K562 (cell line): ENCODE measurements around the gene LXN. TPM values are rescaled to one million over a fixed set of nuclear protein-coding genes. Genes with fewer than 3 reads are reported as not detected.

Source experiments
- ATF7 ChIP-seq: fragments of 450-650 bp; IDR thresholded peaks from 2 replicates; pipeline ENCODE4 v1.7.1; 2014; ENCODE audit warnings: mild to moderate bottlenecking, moderate library complexity
- CCAR2 ChIP-seq: fragments of 200-400 bp; formaldehyde crosslinking; IDR thresholded peaks from 2 replicates; pipeline ENCODE4 v1.6.1; 2017; ENCODE audit warnings: mild to moderate bottlenecking, low read depth, low read length
- FOSL1 ChIP-seq: fragments of 200-800 bp; sonication (Bioruptor generic); conservative IDR thresholded peaks from 2 replicates; pipeline ENCODE4 v1.6.1; 2016; ENCODE audit warnings: missing genetic modification characterization, missing compliant biosample characterization
- FOXA1 ChIP-seq: fragments of 450-650 bp; IDR thresholded peaks from 2 replicates; pipeline ENCODE4 v1.6.1; 2016; ENCODE audit warnings: mild to moderate bottlenecking, borderline replicate concordance
- FOXK2 ChIP-seq, 2 experiments: fragments of 450-650 bp; IDR thresholded peaks in 1 of 2; conservative IDR thresholded peaks in 1 of 2; 2 replicates each; pipeline ENCODE4 v1.6.1; 2016; ENCODE audit warnings: low read depth in 2 of 2, mild to moderate bottlenecking in 1 of 2
- FOXO4 ChIP-seq: fragments of 450-650 bp; formaldehyde crosslinking; IDR thresholded peaks from 2 replicates; pipeline ENCODE4 v1.4.0; 2020; ENCODE audit warnings: mild to moderate bottlenecking, moderate library complexity
- GTF2F1 ChIP-seq: IDR thresholded peaks from 2 replicates; pipeline ENCODE4 v1.6.1; 2011; ENCODE audit warnings: low read depth, low read length, improper control_type of control experiment
- HDAC3 ChIP-seq: fragments of 450-650 bp; IDR thresholded peaks from 2 replicates; pipeline ENCODE4 v1.6.1; 2018; ENCODE audit warnings: borderline replicate concordance, mild to moderate bottlenecking, moderate library complexity; ENCODE audit not compliant: partially characterized antibody
- JUND ChIP-seq, 2 experiments: IDR thresholded peaks; 2 replicates in 1 of 2; 3 replicates in 1 of 2; pipeline ENCODE4 v1.6.1; 2011; ENCODE audit warnings: borderline replicate concordance in 2 of 2, low read depth in 2 of 2, low read length in 2 of 2, improper control_type of control experiment in 1 of 2, missing biosample characterization in 1 of 2, missing genetic modification characterization in 1 of 2, missing genetic modification reagents in 1 of 2
- MYBL2 ChIP-seq, 2 experiments: fragments of 450-650 bp in 1 of 2; sonication (generic) in 1 of 2; formaldehyde crosslinking in 1 of 2; IDR thresholded peaks; 2 replicates each; pipeline versions ENCODE4 v1.6.1 to v1.8.1; 2017 to 2022; ENCODE audit warnings: borderline replicate concordance in 1 of 2, inconsistent platforms in 1 of 2, low read depth in 1 of 2, mild to moderate bottlenecking in 1 of 2, missing genetic modification reagents in 1 of 2, moderate library complexity in 1 of 2
- NFIC ChIP-seq: fragments of 450-650 bp; IDR thresholded peaks from 2 replicates; pipeline ENCODE4 v1.6.1; 2017; ENCODE audit warnings: mild to moderate bottlenecking, inconsistent platforms
- NR2C1 ChIP-seq, 2 experiments: fragments of 450-650 bp; IDR thresholded peaks; 2 replicates each; pipeline ENCODE4 v1.6.1; 2017; ENCODE audit warnings: mild to moderate bottlenecking in 2 of 2, antibody characterized with exemption in 1 of 2, inconsistent platforms in 1 of 2, missing compliant biosample characterization in 1 of 2, missing genetic modification characterization in 1 of 2
- POLR2AphosphoS5 ChIP-seq: IDR thresholded peaks from 2 replicates; pipeline ENCODE4 v1.6.1; 2011; ENCODE audit warnings: mild to moderate bottlenecking, low read depth, low read length, moderate library complexity; ENCODE audit not compliant: control insufficient read depth, insufficient read depth
- SETDB1 ChIP-seq: IDR thresholded peaks from one replicate; pipeline ENCODE4 v1.6.1; 2012; ENCODE audit warnings: low read length, control low read depth, inconsistent platforms
- TAF7 ChIP-seq: fragments of 450-650 bp; IDR thresholded peaks from 2 replicates; pipeline ENCODE4 v1.6.1; 2016; ENCODE audit warnings: missing genetic modification characterization, missing compliant biosample characterization
- TAL1 ChIP-seq: fragments of 450-650 bp; IDR thresholded peaks from 2 replicates; pipeline ENCODE4 v1.6.1; 2016; ENCODE audit warnings: mild to moderate bottlenecking
- TCF3 ChIP-seq: sonication (generic); formaldehyde crosslinking; IDR thresholded peaks from 2 replicates; pipeline ENCODE4 v1.4.0; 2020; ENCODE audit warnings: mild to moderate bottlenecking, missing genetic modification reagents
- TEAD4 ChIP-seq, 2 experiments: sonication (generic) in 1 of 2; formaldehyde crosslinking in 1 of 2; IDR thresholded peaks; 2 replicates each; pipeline versions ENCODE4 v1.6.1 to v1.8.0; 2012 to 2022; ENCODE audit warnings: borderline replicate concordance in 1 of 2, inconsistent platforms in 1 of 2, low read length in 1 of 2, mild to moderate bottlenecking in 1 of 2, missing genetic modification reagents in 1 of 2
- U2AF2 ChIP-seq: fragments of 200-400 bp; formaldehyde crosslinking; optimal IDR thresholded peaks from 2 replicates; pipeline ENCODE3; 2017; ENCODE audit warnings: low read depth, mild to moderate bottlenecking, low read length
- ZNF134 ChIP-seq: fragments of 250-450 bp; sonication (Bioruptor Pico); conservative IDR thresholded peaks from 2 replicates; pipeline ENCODE4 v1.4.0; 2020
- ZNF197 ChIP-seq: fragments of 200-800 bp; sonication (Bioruptor generic); IDR thresholded peaks from 2 replicates; pipeline ENCODE4 v1.6.1; 2016; ENCODE audit warnings: low read depth, missing genetic modification characterization, missing compliant biosample characterization
- ZNF282 ChIP-seq: sonication (generic); formaldehyde crosslinking; IDR thresholded peaks from 2 replicates; pipeline ENCODE4 v1.8.1; 2023; ENCODE audit warnings: missing genetic modification reagents
- polyA plus RNA-seq, 8 experiments: library from polyadenylated mRNA; depleted of rRNA in 4 of 8; stranded (reverse) in 5 of 8; unstranded in 3 of 8; fragments of >200 nt; fragmentation: Nextera tagmentation in 2 of 8; fragmentation: Illumina TruSeq in 1 of 8; extraction: Ambion mirVana in 2 of 8; extraction: Trizol in 1 of 8; gene quantifications; 2 replicates each; pipeline versions ENCODE4 v1.2.1 to v1.2.3, GENCODE V29; 2011 to 2014; ENCODE audit warnings: inconsistent platforms in 1 of 8, missing spikeins in 1 of 8
- total RNA-seq, 7 experiments: library from RNA; depleted of rRNA in 6 of 7; stranded (reverse); fragments of >200 nt in 6 of 7; fragmentation: Illumina TruSeq in 2 of 7; extraction: Trizol in 2 of 7; gene quantifications; 2 replicates each; pipeline versions ENCODE4 v1.2.1 to v1.2.3, GENCODE V29; 2011 to 2021; ENCODE audit warnings: low replicate concordance in 1 of 7
- TF ChIP-seq, protein P1 (sequence below): fragments of 450-650 bp; IDR thresholded peaks from 2 replicates; pipeline ENCODE4 v1.6.1; 2016; ENCODE audit warnings: antibody characterized with exemption
- TF ChIP-seq, protein P2 (sequence below): fragments of 450-650 bp; IDR thresholded peaks from 2 replicates; pipeline ENCODE4 v1.6.1; 2016; ENCODE audit warnings: mild to moderate bottlenecking

The LXN gene
- total and polyA plus RNA-seq, 9 of the 15 experiments (the other 6 are each of a cell fraction or from before 2014, with no cell fraction given): 0.08 to 0.13 TPM; not detected in 7

GRCh38 chr3:158679547-158680000, 7.1 kb upstream of the LXN start (continued):
- TF ChIP-seq, protein P1, sequence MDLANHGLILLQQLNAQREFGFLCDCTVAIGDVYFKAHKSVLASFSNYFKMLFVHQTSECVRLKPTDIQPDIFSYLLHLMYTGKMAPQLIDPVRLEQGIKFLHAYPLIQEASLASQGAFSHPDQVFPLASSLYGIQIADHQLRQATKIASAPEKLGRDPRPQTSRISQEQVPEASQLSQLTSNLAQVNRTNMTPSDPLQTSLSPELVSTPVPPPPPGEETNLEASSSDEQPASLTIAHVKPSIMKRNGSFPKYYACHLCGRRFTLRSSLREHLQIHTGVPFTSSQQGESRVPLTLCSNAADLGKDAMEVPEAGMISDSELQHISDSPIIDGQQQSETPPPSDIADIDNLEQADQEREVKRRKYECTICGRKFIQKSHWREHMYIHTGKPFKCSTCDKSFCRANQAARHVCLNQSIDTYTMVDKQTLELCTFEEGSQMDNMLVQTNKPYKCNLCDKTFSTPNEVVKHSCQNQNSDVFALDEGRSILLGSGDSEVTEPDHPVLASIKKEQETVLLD: peak; percentile 68
- TF ChIP-seq SETDB1: no peak
- peak; percentile 74 for TF ChIP-seq MYBL2 (IDR thresholded peaks at IDR 0.05; ENCODE audit: low read depth)
- no peak for TF ChIP-seq MYBL2 (CRISPR knock-in tag; IDR thresholded peaks at IDR 0.05; ENCODE audit: borderline replicate concordance)
- TF ChIP-seq FOXO4: no peak
- peak; percentile 81 for TF ChIP-seq HDAC3
- no peak for TF ChIP-seq U2AF2
- peak; percentile 81 for TF ChIP-seq FOXA1
- TF ChIP-seq, protein P2, sequence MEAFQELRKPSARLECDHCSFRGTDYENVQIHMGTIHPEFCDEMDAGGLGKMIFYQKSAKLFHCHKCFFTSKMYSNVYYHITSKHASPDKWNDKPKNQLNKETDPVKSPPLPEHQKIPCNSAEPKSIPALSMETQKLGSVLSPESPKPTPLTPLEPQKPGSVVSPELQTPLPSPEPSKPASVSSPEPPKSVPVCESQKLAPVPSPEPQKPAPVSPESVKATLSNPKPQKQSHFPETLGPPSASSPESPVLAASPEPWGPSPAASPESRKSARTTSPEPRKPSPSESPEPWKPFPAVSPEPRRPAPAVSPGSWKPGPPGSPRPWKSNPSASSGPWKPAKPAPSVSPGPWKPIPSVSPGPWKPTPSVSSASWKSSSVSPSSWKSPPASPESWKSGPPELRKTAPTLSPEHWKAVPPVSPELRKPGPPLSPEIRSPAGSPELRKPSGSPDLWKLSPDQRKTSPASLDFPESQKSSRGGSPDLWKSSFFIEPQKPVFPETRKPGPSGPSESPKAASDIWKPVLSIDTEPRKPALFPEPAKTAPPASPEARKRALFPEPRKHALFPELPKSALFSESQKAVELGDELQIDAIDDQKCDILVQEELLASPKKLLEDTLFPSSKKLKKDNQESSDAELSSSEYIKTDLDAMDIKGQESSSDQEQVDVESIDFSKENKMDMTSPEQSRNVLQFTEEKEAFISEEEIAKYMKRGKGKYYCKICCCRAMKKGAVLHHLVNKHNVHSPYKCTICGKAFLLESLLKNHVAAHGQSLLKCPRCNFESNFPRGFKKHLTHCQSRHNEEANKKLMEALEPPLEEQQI: peak; percentile 87
- peak; percentile 92 for TF ChIP-seq JUND (IDR thresholded peaks at IDR 0.05; ENCODE audit: borderline replicate concordance, low read depth, low read length)
- TF ChIP-seq JUND (tag; IDR thresholded peaks at IDR 0.05; ENCODE audit: borderline replicate concordance, low read depth, low read length): peak; percentile 85; the same call in 2 of the 3 replicates
- TF ChIP-seq CCAR2: no peak
- TF ChIP-seq FOSL1 (tag): peak; percentile 92
- no peak for TF ChIP-seq GTF2F1
- TF ChIP-seq ATF7: peak; percentile 39; the same call in 1 of the 2 replicates
- TF ChIP-seq TAL1: peak; percentile 94
- TF ChIP-seq FOXK2 (conservative IDR thresholded peaks at IDR 0.05 in 1 of 2, IDR thresholded peaks at IDR 0.05 in 1 of 2; ENCODE audit: low read depth in 2 of 2): peak; percentile 75 to 81
- TF ChIP-seq POLR2AphosphoS5: peak; percentile 75
- TF ChIP-seq ZNF282 (CRISPR knock-in tag): no peak
- peak; percentile 93 for TF ChIP-seq TEAD4 (IDR thresholded peaks at IDR 0.05; ENCODE audit: low read length)
- TF ChIP-seq TEAD4 (CRISPR knock-in tag; IDR thresholded peaks at IDR 0.05; ENCODE audit: borderline replicate concordance): no peak
- TF ChIP-seq ZNF197 (CRISPR knock-in tag): no peak
- TF ChIP-seq NR2C1 (IDR thresholded peaks at IDR 0.05): peak; percentile 38
- TF ChIP-seq NR2C1 (tag; IDR thresholded peaks at IDR 0.05): no peak
- TF ChIP-seq TAF7 (tag): no peak
- peak; percentile 84 for TF ChIP-seq TCF3
- peak; percentile 80 for TF ChIP-seq NFIC
- no peak for TF ChIP-seq ZNF134
